ACC112 (cell line): Measurements from ENCODE around the gene PCDHB7.
"Not testable (repeated sequence)": the region's sequence is repeated elsewhere in the genome, so short reads cannot be mapped to it uniquely, and the experiment has no call there.

ENCODE experiments used
- H2AFZ ChIP-seq: fragments of 200-600 bp; sonication (generic); one replicate; pipeline ENCODE4 v1.6.0; 2017; ENCODE audit warnings: antibody characterized with exemption, low read length; ENCODE audit not compliant: unreplicated experiment
- H3K27ac ChIP-seq: fragments of 200-600 bp; sonication (generic); 2 replicates; pipeline ENCODE4 v1.5.1; 2014; ENCODE audit warnings: low read depth, mild to moderate bottlenecking, antibody characterized with exemption, low read length, moderate library complexity
- H3K27me3 ChIP-seq: fragments of 200-600 bp; sonication (generic); 2 replicates; pipeline ENCODE4 v1.6.1; 2014; ENCODE audit warnings: mild to moderate bottlenecking, antibody characterized with exemption, low read length, moderate library complexity, mixed read lengths; ENCODE audit not compliant: insufficient read depth
- H3K36me3 ChIP-seq: fragments of 200-600 bp; sonication (generic); 2 replicates; pipeline ENCODE4 v1.6.1; 2016; ENCODE audit warnings: mild to moderate bottlenecking, antibody characterized with exemption, low read length, moderate library complexity, mixed read lengths; ENCODE audit not compliant: insufficient read depth
- H3K4me1 ChIP-seq: fragments of 200-600 bp; sonication (generic); one replicate; pipeline ENCODE4 v1.6.1; 2016; ENCODE audit warnings: low read length, mixed read lengths; ENCODE audit not compliant: insufficient read depth, unreplicated experiment, control insufficient read depth
- H3K4me3 ChIP-seq: fragments of 200-600 bp; sonication (generic); 2 replicates; pipeline ENCODE4 v1.5.1; 2014; ENCODE audit warnings: mild to moderate bottlenecking, low read depth, low read length
- H3K79me2 ChIP-seq: fragments of 200-600 bp; sonication (generic); one replicate; pipeline ENCODE4 v1.6.0; 2016; ENCODE audit warnings: low read length; ENCODE audit not compliant: control insufficient read depth, unreplicated experiment, insufficient read depth

The PCDHB7 gene

GRCh38 chr5:141182248-141182647, 9.8 kb downstream of the PCDHB7 start, which contains the start of gene PCDHB16:
PCDHB16 (plus strand) TSS chr5:141182387; CDS start chr5:141182560, 173 bp downstream.
- no peak within 1 kb of the TSS for H2AFZ ChIP-seq
- no peaks in the 10 kb centered on the region for H3K79me2 ChIP-seq
- no peak within 1 kb of the TSS for H3K4me3 ChIP-seq
- H3K4me1 ChIP-seq = no peaks in the 10 kb centered on the region
- H3K27ac ChIP-seq = no peak within 1 kb of the TSS
- peaks cover 13% of the 10 kb centered on the region for H3K27me3 ChIP-seq
- no peaks in the 10 kb centered on the region for H3K36me3 ChIP-seq

DNA sequence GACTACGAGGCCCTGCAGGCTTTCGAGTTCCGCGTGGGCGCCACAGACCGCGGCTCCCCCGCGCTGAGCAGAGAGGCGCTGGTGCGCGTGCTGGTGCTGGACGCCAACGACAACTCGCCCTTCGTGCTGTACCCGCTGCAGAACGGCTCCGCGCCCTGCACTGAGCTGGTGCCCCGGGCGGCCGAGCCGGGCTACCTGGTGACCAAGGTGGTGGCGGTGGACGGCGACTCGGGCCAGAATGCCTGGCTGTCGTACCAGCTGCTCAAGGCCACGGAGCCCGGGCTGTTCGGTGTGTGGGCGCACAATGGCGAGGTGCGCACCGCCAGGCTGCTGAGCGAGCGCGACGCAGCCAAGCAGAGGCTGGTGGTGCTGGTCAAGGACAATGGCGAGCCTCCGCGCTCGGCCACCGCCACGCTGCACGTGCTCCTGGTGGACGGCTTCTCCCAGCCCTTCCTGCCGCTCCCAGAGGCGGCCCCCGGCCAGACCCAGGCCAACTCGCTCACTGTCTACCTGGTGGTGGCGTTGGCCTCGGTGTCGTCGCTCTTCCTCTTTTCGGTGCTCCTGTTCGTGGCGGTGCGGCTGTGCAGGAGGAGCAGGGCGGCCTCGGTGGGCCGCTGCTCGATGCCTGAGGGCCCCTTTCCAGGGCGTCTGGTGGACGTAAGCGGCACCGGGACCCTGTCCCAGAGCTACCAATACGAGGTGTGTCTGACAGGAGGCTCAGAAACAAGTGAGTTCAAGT, 11.8 kb downstream of the PCDHB7 start:
- H3K79me2 ChIP-seq, H3K4me1 ChIP-seq, H3K4me3 ChIP-seq, H3K36me3 ChIP-seq, H3K27me3 ChIP-seq, H3K27ac ChIP-seq, H2AFZ ChIP-seq: not testable (repeated sequence)

DNA sequence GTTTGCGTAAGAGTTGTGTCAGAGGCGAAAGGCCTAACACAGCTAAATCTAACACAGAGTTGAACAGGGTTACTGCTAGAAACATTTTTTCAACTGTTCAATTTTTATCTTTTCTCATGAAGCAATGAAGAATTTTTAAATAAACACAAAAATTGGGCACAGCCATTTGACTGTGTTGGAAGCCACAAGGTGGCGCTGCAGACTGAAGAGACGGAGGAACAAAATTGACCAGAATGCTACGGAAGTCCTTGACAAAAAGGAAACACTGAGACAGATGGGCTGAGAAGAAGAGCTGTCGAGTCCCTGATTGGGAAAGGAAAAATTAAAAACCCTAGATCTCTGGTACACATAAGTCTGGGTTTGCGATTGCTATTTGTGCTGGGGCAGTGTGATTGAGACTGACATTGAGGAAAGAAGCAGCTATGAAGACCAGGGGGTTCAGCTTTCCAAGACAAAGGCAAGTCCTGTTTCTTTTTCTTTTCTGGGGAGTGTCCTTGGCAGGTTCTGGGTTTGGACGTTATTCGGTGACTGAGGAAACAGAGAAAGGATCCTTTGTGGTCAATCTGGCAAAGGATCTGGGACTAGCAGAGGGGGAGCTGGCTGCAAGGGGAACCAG, 14.6 kb downstream of the PCDHB7 start, which contains the start of gene PCDHB9:
PCDHB9 (plus strand) TSS at position 265 of the 616 bp plus-strand sequence; CDS start at position 423, 158 bp downstream.
- Histone ChIP-seq H3K79me2 (no peaks in the 10 kb centered on the region), H2AFZ (no peak within 1 kb of the TSS), H3K27ac (no peak within 1 kb of the TSS), H3K36me3 (no peaks in the 10 kb centered on the region), H3K4me3 (no peak within 1 kb of the TSS), H3K27me3 (peaks cover 8% of the 10 kb centered on the region; the same call in 1 of the 2 replicates), H3K4me1 (no peaks in the 10 kb centered on the region)

DNA sequence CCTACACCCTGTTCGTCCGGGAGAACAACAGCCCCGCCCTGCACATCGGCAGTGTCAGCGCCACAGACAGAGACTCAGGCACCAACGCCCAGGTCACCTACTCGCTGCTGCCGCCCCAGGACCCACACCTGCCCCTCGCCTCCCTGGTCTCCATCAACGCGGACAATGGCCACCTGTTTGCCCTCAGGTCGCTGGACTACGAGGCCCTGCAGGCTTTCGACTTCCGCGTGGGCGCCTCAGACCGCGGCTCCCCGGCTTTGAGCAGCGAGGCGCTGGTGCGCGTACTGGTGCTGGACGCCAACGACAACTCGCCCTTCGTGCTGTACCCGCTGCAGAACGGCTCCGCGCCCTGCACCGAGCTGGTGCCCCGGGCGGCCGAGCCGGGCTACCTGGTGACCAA, 16.2 kb downstream of the PCDHB7 start:
- not testable (repeated sequence) for H3K36me3 ChIP-seq, H3K27ac ChIP-seq, H3K4me3 ChIP-seq, H3K79me2 ChIP-seq, H3K27me3 ChIP-seq, H2AFZ ChIP-seq, H3K4me1 ChIP-seq

- H3K27ac ChIP-seq, H3K4me3 ChIP-seq, H3K36me3 ChIP-seq, H3K27me3 ChIP-seq, H2AFZ ChIP-seq, H3K79me2 ChIP-seq, H3K4me1 ChIP-seq: not testable (repeated sequence)
These were observed 16.7 kb downstream of the PCDHB7 start for GRCh38 chr5:141189131-141189530.

- Histone ChIP-seq H3K27me3 (peaks cover 8% of the 10 kb centered on the region; the same call in 1 of the 2 replicates), H3K4me1 (no peaks in the 10 kb centered on the region), H3K27ac (no peak within 1 kb of the TSS), H2AFZ (no peak within 1 kb of the TSS), H3K36me3 (no peaks in the 10 kb centered on the region), H3K4me3 (no peak within 1 kb of the TSS), H3K79me2 (no peaks in the 10 kb centered on the region)
These were observed 19.8 kb downstream of the PCDHB7 start, which contains the start of gene PCDHB10 for GRCh38 chr5:141192110-141192725. PCDHB10 (plus strand) TSS chr5:141192353; CDS start chr5:141192553, 200 bp downstream.

GRCh38 chr5:141194332-141194731, 21.9 kb downstream of the PCDHB7 start:
- not testable (repeated sequence) for H3K36me3 ChIP-seq, H3K27me3 ChIP-seq, H2AFZ ChIP-seq, H3K4me1 ChIP-seq, H3K79me2 ChIP-seq, H3K4me3 ChIP-seq, H3K27ac ChIP-seq

DNA sequence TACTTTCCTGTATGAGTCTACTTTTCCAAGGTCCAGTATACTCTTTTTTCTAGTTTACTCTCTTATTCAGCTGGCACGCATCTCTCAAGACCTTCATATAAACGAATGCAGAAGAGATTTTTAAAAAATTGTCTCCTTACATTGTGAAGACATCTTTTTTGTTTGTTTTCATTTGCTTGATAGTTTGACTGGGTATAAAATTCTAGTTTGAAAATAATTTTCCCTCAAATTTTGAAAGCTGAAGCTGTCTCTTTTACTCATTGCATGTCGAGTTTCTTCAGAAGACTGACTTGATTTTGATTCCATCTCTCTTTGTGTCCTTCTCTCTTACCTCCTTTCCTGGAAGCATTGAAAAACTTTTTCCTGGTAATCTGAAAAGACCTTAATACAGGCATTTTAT, 23.9 kb downstream of the PCDHB7 start:
- Histone ChIP-seq H3K4me3 (no peak overlapping the region), H3K27me3 (peaks cover 6% of the 10 kb centered on the region; the same call in 1 of the 2 replicates), H3K4me1 (no peaks in the 10 kb centered on the region), H3K79me2 (no peaks in the 10 kb centered on the region), H3K36me3 (no peaks in the 10 kb centered on the region), H2AFZ (no peak overlapping the region), H3K27ac (no peak overlapping the region)

DNA sequence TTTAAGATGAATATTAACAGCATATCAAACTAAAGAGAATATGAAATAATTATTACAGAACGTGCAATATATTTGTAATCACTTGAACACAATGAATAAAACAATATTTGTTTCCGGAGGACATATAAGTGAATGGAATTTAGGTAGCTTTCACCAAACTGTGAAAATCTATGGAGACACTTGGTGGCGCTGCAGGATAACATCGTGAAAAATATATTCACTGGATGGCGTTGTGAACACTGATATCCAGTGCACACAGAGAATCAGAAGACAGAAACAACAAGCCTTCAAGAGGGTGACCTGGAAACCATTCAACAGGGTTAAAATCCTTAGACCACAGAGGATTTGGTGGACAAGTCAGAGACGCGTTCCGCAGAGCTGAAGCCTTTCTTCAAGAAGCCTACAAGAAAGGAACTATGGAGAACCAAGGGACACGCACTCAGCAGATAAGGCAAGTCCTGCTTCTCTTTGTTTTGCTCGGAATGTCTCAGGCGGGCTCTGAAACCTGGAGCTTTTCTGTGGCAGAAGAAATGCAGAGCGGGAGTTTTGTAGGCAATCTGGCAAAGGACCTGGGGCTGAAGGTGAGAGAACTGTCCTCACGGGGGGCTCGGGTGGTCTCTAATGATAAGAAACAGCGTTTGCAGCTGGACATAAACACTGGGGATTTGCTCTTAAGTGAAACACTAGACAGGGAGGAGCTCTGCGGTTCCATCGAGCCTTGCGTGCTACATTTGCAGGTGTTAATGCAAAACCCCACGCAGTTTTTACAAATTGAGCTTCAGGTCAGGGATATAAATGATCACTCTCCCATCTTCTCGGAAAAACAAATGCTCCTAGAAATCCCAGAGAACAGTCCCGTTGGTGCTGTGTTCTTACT, 27.2 kb downstream of the PCDHB7 start, which contains the start of gene PCDHB11:
PCDHB11 (plus strand) TSS at position 269 of the 877 bp plus-strand sequence; CDS start at position 417, 148 bp downstream.
- no peaks in the 10 kb centered on the region for H3K79me2 ChIP-seq
- no peaks in the 10 kb centered on the region for H3K4me1 ChIP-seq
- H3K4me3 ChIP-seq = no peak within 1 kb of the TSS
- H3K27me3 ChIP-seq = no peaks in the 10 kb centered on the region
- H3K27ac ChIP-seq = no peak within 1 kb of the TSS
- no peaks in the 10 kb centered on the region for H3K36me3 ChIP-seq
- H2AFZ ChIP-seq = no peak within 1 kb of the TSS

DNA sequence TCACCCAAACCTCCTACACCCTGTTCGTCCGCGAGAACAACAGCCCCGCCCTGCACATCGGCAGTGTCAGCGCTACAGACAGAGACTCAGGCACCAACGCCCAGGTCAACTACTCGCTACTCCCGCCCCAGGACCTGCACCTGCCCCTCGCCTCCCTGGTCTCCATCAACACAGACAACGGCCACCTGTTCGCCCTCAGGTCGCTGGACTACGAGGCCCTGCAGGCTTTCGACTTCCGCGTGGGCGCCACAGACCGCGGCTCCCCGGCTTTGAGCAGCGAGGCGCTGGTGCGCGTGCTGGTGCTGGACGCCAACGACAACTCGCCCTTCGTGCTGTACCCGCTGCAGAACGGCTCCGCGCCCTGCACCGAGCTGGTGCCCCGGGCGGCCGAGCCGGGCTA, 28.7 kb downstream of the PCDHB7 start:
- H3K27me3 ChIP-seq, H2AFZ ChIP-seq, H3K79me2 ChIP-seq, H3K27ac ChIP-seq, H3K4me1 ChIP-seq, H3K36me3 ChIP-seq, H3K4me3 ChIP-seq: not testable (repeated sequence)
